Measurements from ENCODE around the gene DCLRE1B. TPM values are rescaled to one million over a fixed set of nuclear protein-coding genes. Genes with fewer than 3 reads are reported as not detected.
A peak's percentile ranks its signal among the peaks of the same experiment; 100 is the strongest.

DCLRE1B gene
- total and polyA plus RNA-seq, 9 of the 15 experiments (the other 6 are each of a cell fraction or from before 2014, with no cell fraction given), result 10.6 to 28.8 (median 17.2) TPM

GRCh38 chr1:113874012-113874879, 30.9 kb upstream of the DCLRE1B start:
- H3K79me2 ChIP-seq (ENCODE audit: control insufficient read depth, insufficient read depth, low read length), result no peaks in the 10 kb centered on the region
- FAIRE-seq (peak; percentile 77), DNase-seq (ENCODE audit: extremely low read depth in 1 of 4, low spot score in 3 of 4) (peak; percentile 31 to 70 (median 52)), ATAC-seq (peak; percentile 88)
- H3K36me3 ChIP-seq (ENCODE audit: control insufficient read depth, insufficient read depth, low read length), result no peaks in the 10 kb centered on the region
- peaks cover 0 to 32% of the 10 kb centered on the region in 2 experiments; a peak in 4 of 5 replicates for H3K4me1 ChIP-seq (replicated peaks in 1 of 2; ENCODE audit: control insufficient read depth in 2 of 2, insufficient read depth in 2 of 2, low read length in 2 of 2)
- peak overlapping the region; percentile 15; the same call in 1 of the 3 replicates for H3K27ac ChIP-seq (ENCODE audit: extremely low read depth, low read depth, low read length)
- POLR2A ChIA-PET, result interaction anchor here (1.0 to 1.2 kb wide), 2 partner anchors 14 to 19 kb away, joined by 3 to 4 read pairs; no protein-coding TSS in a partner anchor
- peak overlapping the region; percentile 70 for H2AFZ ChIP-seq (ENCODE audit: low read depth, low read length)
- H3K9me3 ChIP-seq (replicated peaks; ENCODE audit: control insufficient read depth, insufficient read depth, low read depth, low read length), result no peaks in the 10 kb centered on the region
- 9% methylated on average over 1 of the region's 1 CpG for WGBS (ENCODE audit: insufficient coverage, low coverage, missing lambda C conversion rate)
- in situ Hi-C loops (cut with MboI) (no loop called here), intact Hi-C loops (cut with micrococcal nuclease) (loop anchor here (1.0 kb wide), 1 partner anchor 31 kb away; the partner anchor contains the start of gene DCLRE1B)
- H3K4me3 ChIP-seq, result no peak overlapping the region
- H3K9me1 ChIP-seq (ENCODE audit: control insufficient read depth, insufficient read depth, low read length), result no peaks in the 10 kb centered on the region
- H3K4me2 ChIP-seq (ENCODE audit: insufficient read depth, low read length), result no peak overlapping the region
- no peak overlapping the region for H3K9ac ChIP-seq (ENCODE audit: insufficient read depth in 1 of 2, low read depth in 2 of 2, low read length in 2 of 2)
- H4K20me1 ChIP-seq (replicated peaks; ENCODE audit: control insufficient read depth, insufficient read depth, low read length), result no peaks in the 10 kb centered on the region
- CTCF ChIA-PET (ENCODE audit: low intra/inter-chr PET ratio), result interaction anchor here (0.6 kb wide), 1 partner anchor 1073 kb away, joined by 3 read pairs; no protein-coding TSS in a partner anchor
- no TSS peak for BruUV-seq (replicated peaks)
- no peaks in the 10 kb centered on the region for H3K27me3 ChIP-seq (ENCODE audit: control insufficient read depth in 2 of 2, insufficient read depth in 2 of 2, low read length in 2 of 2)
- TF ChIP-seq L3MBTL2 (IDR thresholded peaks at IDR 0.05) (peak; percentile 32), RBM25 (IDR thresholded peaks at IDR 0.05; ENCODE audit: low read depth, low read length, severe bottlenecking) (no peak), CTCF (IDR thresholded peaks at IDR 0.05 in 2 of 3, conservative IDR thresholded peaks at IDR 0.05 in 1 of 3; ENCODE audit: insufficient read depth in 2 of 3, low read depth in 1 of 3, low read length in 3 of 3) (peak; percentile 61 to 69 (median 68)), RREB1 (CRISPR knock-in tag; IDR thresholded peaks at IDR 0.05) (no peak), SMARCA4 (IDR thresholded peaks at IDR 0.05) (peak; percentile 69; the same call in 1 of the 2 replicates), C11orf30 (IDR thresholded peaks at IDR 0.05; ENCODE audit: low read depth) (peak; percentile 51), ZNF354B (CRISPR knock-in tag; IDR thresholded peaks at IDR 0.05) (0 out of 2 replicates have a peak, but pooled peaks have one; percentile 3), ZEB2 (IDR thresholded peaks at IDR 0.05) (peak; percentile 22; the same call in 1 of the 2 replicates)

All from K562 (cell line).